ENCODE results near the gene KIF21A. TPM values are rescaled to one million over a fixed set of nuclear protein-coding genes. Genes with fewer than 3 reads are reported as not detected.

Gene KIF21A
- polyA plus RNA-seq, 1 of the 3 experiments (the other 2 are of a cell fraction): 3.6 TPM

GRCh38 chr12:39419471-39419870 is 23.4 kb downstream of the KIF21A start:
- H3K9me2 ChIP-seq: no peaks in the 10 kb centered on the region
- ChIA-PET POLR2A (no interaction called here), CTCF (interaction anchor here (1.5 kb wide), 1 partner anchor 14 kb away, joined by 6 read pairs; no protein-coding TSS in a partner anchor)
- no peak overlapping the region for H3K4me2 ChIP-seq
- no peaks in the 10 kb centered on the region for H3K79me2 ChIP-seq (ENCODE audit: insufficient read depth)
- no peaks in the 10 kb centered on the region for H3K27me3 ChIP-seq (ENCODE audit: insufficient read depth)
- H3F3A ChIP-seq (replicated peaks; ENCODE audit: insufficient read depth): no peaks in the 10 kb centered on the region
- H3K9me3 ChIP-seq: no peaks in the 10 kb centered on the region
- no peaks in the 10 kb centered on the region for H4K20me1 ChIP-seq (ENCODE audit: insufficient read depth)
- no peak overlapping the region for H3K9ac ChIP-seq
- H2AFZ ChIP-seq (ENCODE audit: low read depth): no peak overlapping the region
- TF ChIP-seq PBX3 (IDR thresholded peaks at IDR 0.05): no peak
- no peak for TF ChIP-seq GATA2 (CRISPR knock-in tag; IDR thresholded peaks at IDR 0.05)
- TF ChIP-seq ZBTB33 (IDR thresholded peaks at IDR 0.05; ENCODE audit: borderline replicate concordance, low read depth): no peak
- no peak for TF ChIP-seq SMC3 (IDR thresholded peaks at IDR 0.05; ENCODE audit: low read depth, low read length)
- no peak for TF ChIP-seq USF1 (IDR thresholded peaks at IDR 0.05; ENCODE audit: borderline replicate concordance, low read depth)
- no peak for TF ChIP-seq RAD21 (IDR thresholded peaks at IDR 0.05; ENCODE audit: low read length)
- no peak for TF ChIP-seq TEAD4 (IDR thresholded peaks at IDR 0.05; ENCODE audit: borderline replicate concordance, insufficient read depth)
- TF ChIP-seq USF2 (IDR thresholded peaks at IDR 0.05; ENCODE audit: borderline replicate concordance, low read depth, low read length): no peak
- TF ChIP-seq NFIC (IDR thresholded peaks at IDR 0.05; ENCODE audit: borderline replicate concordance): no peak
- no peak for TF ChIP-seq MEF2A (IDR thresholded peaks at IDR 0.05; ENCODE audit: borderline replicate concordance, low read depth)
- no peak for TF ChIP-seq FOXM1 (IDR thresholded peaks at IDR 0.05; ENCODE audit: low read depth)
- TF ChIP-seq RCOR1 (IDR thresholded peaks at IDR 0.05; ENCODE audit: low read length): no peak
- 97% methylated on average over 2 of the region's 2 CpGs for WGBS (ENCODE audit: low lambda C conversion rate)
- H3K4me1 ChIP-seq (ENCODE audit: control insufficient read depth in 1 of 2, insufficient read depth in 2 of 2, low read depth in 1 of 2, low read length in 1 of 2): peaks cover 0 to 6% of the 10 kb centered on the region in 2 experiments; a peak in 2 of 4 replicates
- no peak for DNase-seq
- peaks cover 0 to 2% of the 10 kb centered on the region in 2 experiments for H3K36me3 ChIP-seq (replicated peaks in 1 of 2; ENCODE audit: control insufficient read depth in 1 of 2, insufficient read depth in 2 of 2, low read length in 1 of 2)
- no peak overlapping the region; a peak in 1 of 4 replicates for H3K27ac ChIP-seq (ENCODE audit: low read depth in 2 of 2, low read length in 1 of 2)
- H3K4me3 ChIP-seq (ENCODE audit: low read depth in 2 of 2, low read length in 1 of 2): no peak overlapping the region

GRCh38 chr12:39417916-39418315 is 25.0 kb downstream of the KIF21A start:
- no peaks in the 10 kb centered on the region for H4K20me1 ChIP-seq (ENCODE audit: insufficient read depth)
- no peaks in the 10 kb centered on the region for H3F3A ChIP-seq (replicated peaks; ENCODE audit: insufficient read depth)
- peaks cover 0 to 14% of the 10 kb centered on the region in 2 experiments; a peak in 2 of 4 replicates for H3K4me1 ChIP-seq (ENCODE audit: control insufficient read depth in 1 of 2, insufficient read depth in 2 of 2, low read depth in 1 of 2, low read length in 1 of 2)
- no peak for TF ChIP-seq POLR2AphosphoS5 (IDR thresholded peaks at IDR 0.05; ENCODE audit: low read depth, low read length)
- TF ChIP-seq CTCF (IDR thresholded peaks at IDR 0.05): no peak
- TF ChIP-seq GABPA (IDR thresholded peaks at IDR 0.05; ENCODE audit: low read depth): no peak
- no peak for TF ChIP-seq FOXM1 (IDR thresholded peaks at IDR 0.05; ENCODE audit: low read depth)
- no peak for TF ChIP-seq TCF12 (IDR thresholded peaks at IDR 0.05)
- no peak for TF ChIP-seq JUND (IDR thresholded peaks at IDR 0.05)
- no peak for TF ChIP-seq NRF1 (IDR thresholded peaks at IDR 0.05; ENCODE audit: low read depth, low read length)
- TF ChIP-seq PBX3 (IDR thresholded peaks at IDR 0.05): no peak
- TF ChIP-seq USF2 (IDR thresholded peaks at IDR 0.05; ENCODE audit: borderline replicate concordance, low read depth, low read length): no peak
- H3K4me3 ChIP-seq (ENCODE audit: low read depth in 2 of 2, low read length in 1 of 2): no peak overlapping the region
- ChIA-PET POLR2A (interaction anchor here (0.6 kb wide), 1 partner anchor 9 kb away, joined by 3 read pairs; no protein-coding TSS in a partner anchor), CTCF (no interaction called here)
- no peaks in the 10 kb centered on the region for H3K9me2 ChIP-seq
- 0 out of 4 replicates have a peak overlapping the region, but pooled peaks of 1 of the 2 experiments have one; percentile 11 for H3K27ac ChIP-seq (ENCODE audit: low read depth in 2 of 2, low read length in 1 of 2)
- no peaks in the 10 kb centered on the region for H3K27me3 ChIP-seq (ENCODE audit: insufficient read depth)
- peaks cover 0 to 2% of the 10 kb centered on the region in 2 experiments for H3K36me3 ChIP-seq (replicated peaks in 1 of 2; ENCODE audit: control insufficient read depth in 1 of 2, insufficient read depth in 2 of 2, low read length in 1 of 2)
- no peak overlapping the region for H2AFZ ChIP-seq (ENCODE audit: low read depth)
- DNase-seq: no peak
- H3K9ac ChIP-seq: no peak overlapping the region
- H3K9me3 ChIP-seq: no peaks in the 10 kb centered on the region
- 91% methylated on average over 2 of the region's 2 CpGs for WGBS (ENCODE audit: low lambda C conversion rate)
- no peak overlapping the region for H3K4me2 ChIP-seq
- H3K79me2 ChIP-seq (ENCODE audit: insufficient read depth): no peaks in the 10 kb centered on the region

Measured in SK-N-SH (cell line).